GM21447 (cell line): ENCODE results near the gene LIM2.

Source experiments
- ATAC-seq: cut with Tn5 transposase; IDR thresholded peaks from one replicate; pipeline ENCODE4 v1.9.1; 2021; ENCODE audit not compliant: unreplicated experiment

The LIM2 gene

GRCh38 chr19:51366389-51367254 is 21.2 kb downstream of the LIM2 start:
- peak; percentile 44 for ATAC-seq

- ATAC-seq: no peak
These were observed 21.8 kb downstream of the LIM2 start, which contains the start of gene ETFB for GRCh38 chr19:51365965-51366388. Gene ETFB (minus strand): TSS chr19:51366388. CDS start chr19:51366326, 62 bp downstream.

GRCh38 chr19:51365211-51365964 is 22.4 kb downstream of the LIM2 start:
- no peak for ATAC-seq

- ATAC-seq: no peak
These were observed 23.3 kb downstream of the LIM2 start for GRCh38 chr19:51364200-51365106.

- no peak for ATAC-seq
These were observed 26.5 kb downstream of the LIM2 start for GRCh38 chr19:51361239-51361638.

- no peak for ATAC-seq
These were observed 28.5 kb downstream of the LIM2 start for GRCh38 chr19:51359294-51359693.

- ATAC-seq: no peak
These were observed 29.8 kb downstream of the LIM2 start for GRCh38 chr19:51357952-51358351.

- ATAC-seq: no peak
These were observed 31.5 kb downstream of the LIM2 start for GRCh38 chr19:51356159-51356801.

GRCh38 chr19:51354742-51355148 is 33.0 kb downstream of the LIM2 start:
- ATAC-seq: no peak

GRCh38 chr19:51354103-51354741 is 33.6 kb downstream of the LIM2 start:
- ATAC-seq: no peak

GRCh38 chr19:51352783-51353360 is 34.9 kb downstream of the LIM2 start:
- ATAC-seq: no peak

- no peak for ATAC-seq
These were observed 36.3 kb downstream of the LIM2 start for GRCh38 chr19:51351266-51351990.

- no peak for ATAC-seq
These were observed 40.4 kb downstream of the LIM2 start for GRCh38 chr19:51347209-51347928.

- ATAC-seq: no peak
These were observed 41.0 kb downstream of the LIM2 start for GRCh38 chr19:51346742-51347141.

GRCh38 chr19:51345076-51345620 is 42.6 kb downstream of the LIM2 start:
- ATAC-seq: no peak

- ATAC-seq: no peak
These were observed 44.9 kb downstream of the LIM2 start for GRCh38 chr19:51342631-51343569.
